ENCODE data around the gene B4GALT1.
"Not testable (repeated sequence)": the region's sequence is repeated elsewhere in the genome, so short reads cannot be mapped to it uniquely, and the experiment has no call there.

B4GALT1 gene

DNA sequence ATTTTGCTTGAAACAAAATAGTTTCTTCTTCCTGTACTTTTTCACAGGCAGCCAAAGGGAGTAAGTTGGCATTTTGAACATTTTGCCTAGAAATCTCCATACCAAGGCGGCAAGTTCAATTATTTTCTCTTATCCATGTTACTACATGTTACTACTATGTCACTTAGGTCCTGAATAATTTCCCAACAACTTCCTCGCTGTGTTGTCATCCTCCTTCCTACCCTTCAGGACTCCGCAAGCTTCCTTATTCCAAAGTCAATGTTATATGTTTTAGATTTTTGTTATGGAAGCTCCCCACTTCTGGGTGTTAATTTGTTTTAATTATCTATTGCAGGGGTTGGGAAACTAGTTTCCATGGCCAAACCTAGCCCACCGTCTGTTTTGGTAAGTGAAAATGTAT, 9.9 kb upstream of the B4GALT1 start:
- no peak for DNase-seq (ENCODE audit: low read depth in 1 of 2, low spot score in 1 of 2)
- no peak for TF ChIP-seq JUND (IDR thresholded peaks at IDR 0.05; ENCODE audit: low read depth)
- in situ Hi-C loops (cut with HindIII; ENCODE audit: low pct_unique_long_range_greater_than_20kb, low sequenced_read_pairs), result no loop called here

DNA sequence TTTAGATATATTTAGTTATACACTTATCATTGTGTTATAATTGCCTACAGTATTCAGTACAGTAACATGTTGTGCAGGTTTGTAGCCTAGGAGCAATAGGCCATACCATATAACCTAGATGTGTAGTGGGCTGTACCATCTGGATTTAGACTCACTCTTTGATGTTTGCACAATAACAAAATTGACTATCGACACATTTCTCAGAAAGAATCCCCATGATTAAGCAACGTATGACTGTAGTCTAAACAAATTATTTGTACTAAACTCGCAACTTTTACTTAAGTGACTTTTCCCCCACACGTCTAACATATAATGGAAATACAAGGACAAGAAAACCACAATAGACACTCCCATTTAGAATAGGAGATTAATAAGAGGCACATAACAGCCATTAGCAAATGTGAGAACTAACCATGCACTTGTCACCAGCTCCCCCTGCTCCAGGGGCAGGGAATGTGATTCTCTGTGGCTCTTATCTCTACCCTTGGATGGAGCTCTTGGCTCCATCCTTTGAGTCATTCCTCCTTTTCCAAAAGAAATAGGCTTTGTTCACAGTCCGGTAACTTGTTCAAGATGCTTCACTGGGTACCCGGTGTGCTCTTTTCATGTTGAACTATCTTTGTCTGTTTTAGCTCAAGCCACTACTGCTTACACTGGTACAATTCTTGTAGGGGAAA, 8.7 kb upstream of the B4GALT1 start:
- no peak for DNase-seq (ENCODE audit: low read depth in 1 of 2, low spot score in 1 of 2)
- in situ Hi-C loops (cut with HindIII; ENCODE audit: low pct_unique_long_range_greater_than_20kb, low sequenced_read_pairs), result no loop called here
- TF ChIP-seq JUND (IDR thresholded peaks at IDR 0.05; ENCODE audit: low read depth), result no peak

DNA sequence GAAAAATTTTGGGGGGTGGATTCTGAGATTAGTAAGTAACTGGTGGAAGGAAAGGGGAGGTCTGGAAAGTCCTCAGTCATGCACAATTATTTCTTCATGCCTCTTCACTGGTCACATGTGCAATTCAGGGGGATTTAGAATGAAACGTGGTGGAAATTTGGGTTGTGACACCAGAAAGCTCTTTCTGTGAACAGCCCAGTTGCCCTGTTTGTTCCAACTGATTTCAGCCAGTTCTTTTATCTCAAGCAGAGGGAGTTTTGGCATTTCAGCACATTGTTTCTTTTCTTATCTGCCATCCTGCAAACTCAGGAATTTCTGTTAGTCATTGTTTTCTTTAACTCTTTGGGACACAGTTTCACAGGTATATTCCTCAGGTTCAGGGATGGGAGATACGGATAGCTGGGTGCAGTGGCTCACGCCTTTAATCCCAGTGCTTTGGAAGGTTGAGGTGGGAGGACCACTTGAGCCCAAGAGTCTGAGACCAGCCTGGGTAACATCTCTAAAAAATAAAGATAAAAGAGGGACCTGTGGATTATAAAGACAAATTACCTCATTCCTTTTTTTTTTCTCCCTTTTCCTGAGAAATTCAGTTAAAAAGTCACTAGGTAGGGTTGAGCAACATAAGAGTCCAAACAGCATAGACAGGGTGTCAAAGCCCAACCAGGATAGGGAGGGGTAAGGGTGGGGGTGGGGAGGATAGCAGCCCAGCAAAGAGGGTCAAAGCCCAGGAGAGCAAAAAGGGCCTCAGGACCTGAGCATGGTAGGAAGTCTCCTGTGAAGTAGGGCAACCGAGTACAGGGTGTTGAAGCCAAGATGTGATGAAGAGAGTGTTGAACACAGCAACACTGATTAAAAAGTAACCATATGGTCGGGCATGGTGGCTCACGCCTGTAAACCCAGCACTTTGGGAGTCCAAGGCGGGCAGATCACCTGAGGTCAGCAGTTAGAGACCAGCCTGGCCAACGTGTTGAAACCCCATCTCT, 5.4 kb upstream of the B4GALT1 start:
- in situ Hi-C loops (cut with HindIII; ENCODE audit: low pct_unique_long_range_greater_than_20kb, low sequenced_read_pairs), result no loop called here
- TF ChIP-seq JUND (IDR thresholded peaks at IDR 0.05; ENCODE audit: low read depth), result no peak
- no peak for DNase-seq (ENCODE audit: low read depth in 1 of 2, low spot score in 1 of 2)

DNA sequence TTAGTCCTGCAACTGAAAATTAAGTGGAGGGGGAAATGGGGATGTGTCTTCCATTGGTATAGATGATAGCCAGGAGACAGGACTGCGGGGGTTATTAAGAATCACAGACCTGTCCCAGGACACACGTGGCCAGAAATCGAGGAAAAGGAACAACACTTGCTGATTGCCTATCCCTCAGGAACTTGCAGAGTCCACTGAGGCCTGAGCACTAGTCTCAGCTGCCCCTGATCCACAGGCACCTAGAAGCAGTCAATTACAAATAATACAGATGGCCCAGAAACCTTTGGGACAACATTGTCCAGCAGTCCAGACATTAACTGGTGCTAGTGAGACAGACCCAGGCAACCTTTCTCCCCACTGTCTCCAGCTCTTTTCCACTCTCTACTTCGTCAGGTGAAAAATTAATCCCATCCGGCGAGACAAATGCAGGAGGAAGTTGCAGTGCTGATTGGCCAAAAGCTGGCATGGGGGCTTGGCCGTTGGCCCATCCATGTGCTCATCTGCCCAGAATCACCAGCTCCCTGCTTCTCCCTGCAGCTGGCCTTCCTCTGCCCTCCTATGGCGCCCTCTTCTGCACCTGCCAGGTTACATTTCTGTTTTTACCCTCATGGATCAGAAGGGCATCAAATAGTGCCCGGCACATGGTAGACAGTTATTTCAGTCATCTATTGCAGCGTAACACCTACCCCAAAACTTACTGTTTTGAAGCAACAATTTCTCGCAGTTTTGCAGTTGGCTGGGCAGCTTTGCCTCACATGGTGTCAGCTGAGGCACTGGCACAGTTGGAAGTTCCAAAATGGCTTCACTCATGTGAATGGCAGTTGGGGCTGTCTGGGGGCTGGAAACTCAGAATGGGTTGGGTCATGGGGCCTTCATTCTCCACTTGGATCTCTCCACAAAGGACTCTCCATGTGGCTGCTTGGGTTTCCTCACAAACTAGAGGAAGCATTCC, 3.6 kb upstream of the B4GALT1 start:
- TF ChIP-seq JUND (IDR thresholded peaks at IDR 0.05; ENCODE audit: low read depth), result no peak
- in situ Hi-C loops (cut with HindIII; ENCODE audit: low pct_unique_long_range_greater_than_20kb, low sequenced_read_pairs), result no loop called here
- peak in 1 of 2 experiments; percentile 54 for DNase-seq (ENCODE audit: low read depth in 1 of 2, low spot score in 1 of 2)

DNA sequence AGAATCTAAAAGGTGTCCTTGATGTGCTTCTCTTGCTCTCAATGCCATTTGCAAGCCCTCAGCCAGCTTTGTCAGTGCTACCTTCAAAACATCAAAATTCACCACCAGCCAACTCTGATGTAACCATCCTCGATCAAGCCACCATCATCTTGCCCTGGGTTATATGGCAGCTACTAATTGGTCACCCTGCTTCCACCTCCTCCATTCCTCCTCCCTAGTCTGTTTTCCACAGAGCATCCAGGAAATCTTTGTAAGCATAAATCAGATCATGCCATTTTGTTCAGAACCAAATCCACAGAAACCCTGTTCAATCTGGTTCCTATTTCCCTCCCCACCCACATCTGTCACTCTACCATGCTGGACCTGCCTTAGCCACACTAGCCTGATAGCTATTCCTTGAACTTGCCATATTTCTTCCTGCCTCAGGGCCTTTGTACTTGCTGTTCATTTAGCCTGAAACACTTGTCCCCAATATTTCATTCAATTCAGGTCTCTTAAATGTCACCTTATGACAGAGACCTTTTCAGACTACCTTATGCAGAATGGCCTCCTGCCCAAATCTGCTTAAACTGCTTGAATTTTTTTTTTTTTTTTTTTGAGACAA, 1.9 kb upstream of the B4GALT1 start:
- no peak for DNase-seq (ENCODE audit: low read depth in 1 of 2, low spot score in 1 of 2)
- in situ Hi-C loops (cut with HindIII; ENCODE audit: low pct_unique_long_range_greater_than_20kb, low sequenced_read_pairs), result no loop called here
- no peak for TF ChIP-seq JUND (IDR thresholded peaks at IDR 0.05; ENCODE audit: low read depth)

DNA sequence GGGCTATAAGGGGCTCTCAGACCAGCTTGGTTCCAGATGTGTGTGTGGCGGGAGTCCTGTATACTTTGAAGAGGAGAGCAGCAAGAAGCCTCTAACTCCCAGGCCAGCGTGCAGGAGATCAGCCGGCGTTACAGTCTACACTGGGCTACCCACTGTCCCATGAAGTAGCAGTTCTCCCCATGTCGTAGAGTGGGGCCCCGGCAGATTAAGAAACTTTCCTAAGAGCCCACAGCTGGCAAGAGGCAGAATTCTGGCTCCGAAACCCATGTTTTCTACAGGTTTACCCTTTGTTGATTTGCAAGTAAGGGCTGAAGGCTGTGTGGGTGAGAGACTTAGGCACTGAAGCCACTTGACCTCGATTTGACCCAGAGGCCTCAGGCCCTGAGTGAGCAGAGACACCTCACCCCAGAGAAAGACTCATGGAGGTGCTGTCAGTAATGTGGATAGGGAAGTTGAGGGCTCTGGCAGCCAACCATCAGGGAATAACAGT, 881 bp upstream of the B4GALT1 start:
- no peak for DNase-seq (ENCODE audit: low read depth in 1 of 2, low spot score in 1 of 2)
- TF ChIP-seq JUND (IDR thresholded peaks at IDR 0.05; ENCODE audit: low read depth), result no peak
- in situ Hi-C loops (cut with HindIII; ENCODE audit: low pct_unique_long_range_greater_than_20kb, low sequenced_read_pairs), result no loop called here

DNA sequence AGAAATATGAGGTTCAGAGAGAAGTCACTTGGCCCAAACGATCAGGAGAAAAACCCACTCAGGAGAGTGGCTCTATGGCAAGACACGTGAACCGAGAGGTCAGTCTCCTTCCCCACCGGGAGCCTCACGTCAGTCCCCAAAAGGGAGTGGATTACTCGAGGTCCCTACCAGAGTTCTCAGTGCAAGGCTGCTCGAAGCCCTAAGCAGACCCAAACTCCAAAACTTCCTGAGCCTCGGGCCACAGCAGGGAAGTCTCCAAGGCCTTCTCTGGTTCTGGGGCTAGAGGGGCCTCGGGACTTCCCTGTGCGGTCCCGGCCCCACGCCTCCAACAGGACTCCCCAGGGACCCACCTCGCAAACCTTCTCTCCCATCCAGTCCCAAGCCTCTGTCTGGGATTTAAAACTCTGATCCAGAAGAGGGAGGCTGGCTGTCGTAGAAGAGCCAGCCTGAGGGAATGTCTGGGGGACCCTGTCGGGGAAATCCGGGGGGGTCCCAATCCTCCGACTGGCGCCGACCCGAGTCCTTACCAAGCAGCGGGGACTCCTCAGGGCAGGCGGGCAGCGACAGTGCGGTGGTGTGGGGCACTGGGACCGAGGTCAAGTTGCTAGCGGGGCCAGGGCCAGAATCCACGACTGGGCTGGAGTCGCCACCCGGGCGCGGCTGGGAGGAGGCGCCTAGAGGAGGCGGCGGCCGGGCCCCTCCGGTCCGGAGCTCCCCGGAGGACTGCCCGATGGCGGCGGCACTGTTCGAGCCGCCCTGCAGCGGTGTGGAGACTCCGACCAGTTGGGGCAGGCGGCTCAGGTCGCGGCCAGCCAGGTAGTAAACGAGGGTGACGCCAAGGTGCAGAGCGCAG, 679 bp downstream of the B4GALT1 start:
- in situ Hi-C loops (cut with HindIII; ENCODE audit: low pct_unique_long_range_greater_than_20kb, low sequenced_read_pairs), result no loop called here
- no peak for TF ChIP-seq JUND (IDR thresholded peaks at IDR 0.05; ENCODE audit: low read depth)
- no peak for DNase-seq (ENCODE audit: low read depth in 1 of 2, low spot score in 1 of 2)

DNA sequence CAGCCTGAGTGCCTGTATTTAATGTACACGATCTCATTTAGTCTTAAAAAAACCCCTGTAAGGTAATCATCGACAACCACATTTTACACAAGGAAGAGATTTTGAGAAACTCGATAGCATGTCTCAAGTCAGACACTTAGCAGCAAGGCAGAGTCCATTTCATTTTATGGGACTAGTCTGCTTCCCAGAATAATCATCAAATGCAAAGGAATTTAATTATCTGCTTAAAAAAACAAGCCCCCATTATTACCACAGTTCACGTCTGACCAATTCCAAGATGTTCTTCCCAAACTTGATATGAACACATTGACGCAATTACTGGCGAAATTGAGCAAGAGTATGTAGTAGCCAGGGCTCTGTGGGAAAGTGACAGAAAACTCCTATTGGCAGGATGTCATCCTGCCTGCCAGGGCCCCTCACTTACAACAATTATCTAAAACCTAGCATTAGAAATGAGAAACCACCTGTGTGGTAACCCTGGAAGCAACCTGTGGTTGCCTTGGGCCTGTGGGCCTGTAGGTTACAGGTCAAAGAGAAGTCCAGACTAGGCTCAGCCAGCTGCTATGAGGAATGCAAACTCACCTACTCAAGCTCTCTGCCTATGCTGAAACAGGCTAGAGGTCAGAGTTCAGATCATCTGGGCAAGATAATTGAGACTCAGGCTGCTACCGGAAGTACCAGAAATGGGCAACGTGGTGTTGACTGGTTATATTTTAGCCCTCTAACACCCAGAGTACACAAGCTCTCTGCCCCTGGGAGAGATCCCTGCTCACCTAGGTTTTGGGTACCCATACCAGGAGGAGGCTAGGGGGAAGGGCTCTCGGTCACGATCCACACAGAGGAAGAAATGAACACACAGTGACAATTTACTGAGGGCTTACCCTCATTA, 1.6 kb downstream of the B4GALT1 start:
- TF ChIP-seq JUND (IDR thresholded peaks at IDR 0.05; ENCODE audit: low read depth), result no peak
- in situ Hi-C loops (cut with HindIII; ENCODE audit: low pct_unique_long_range_greater_than_20kb, low sequenced_read_pairs), result no loop called here
- DNase-seq (ENCODE audit: low read depth in 1 of 2, low spot score in 1 of 2), result peak in 1 of 2 experiments; percentile 92

DNA sequence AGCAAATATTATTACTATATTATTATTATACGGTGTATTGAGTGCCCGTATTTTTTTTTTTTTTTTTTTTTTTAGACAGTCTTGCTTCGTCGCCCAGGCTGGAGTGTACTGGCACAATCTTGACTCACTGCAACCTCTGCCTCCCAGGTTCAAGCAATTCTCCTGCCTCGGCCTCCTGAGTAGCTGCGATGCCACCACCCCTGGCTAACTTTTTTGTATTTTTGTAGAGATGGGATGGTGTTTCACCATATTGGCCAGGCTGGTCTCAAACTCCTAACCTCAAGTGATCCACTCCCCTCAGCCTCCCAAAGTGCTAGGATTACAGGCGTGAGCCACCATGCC, 2.2 kb downstream of the B4GALT1 start:
- DNase-seq (ENCODE audit: low read depth in 1 of 2, low spot score in 1 of 2); in situ Hi-C loops (cut with HindIII; ENCODE audit: low pct_unique_long_range_greater_than_20kb, low sequenced_read_pairs): not testable (repeated sequence)

DNA sequence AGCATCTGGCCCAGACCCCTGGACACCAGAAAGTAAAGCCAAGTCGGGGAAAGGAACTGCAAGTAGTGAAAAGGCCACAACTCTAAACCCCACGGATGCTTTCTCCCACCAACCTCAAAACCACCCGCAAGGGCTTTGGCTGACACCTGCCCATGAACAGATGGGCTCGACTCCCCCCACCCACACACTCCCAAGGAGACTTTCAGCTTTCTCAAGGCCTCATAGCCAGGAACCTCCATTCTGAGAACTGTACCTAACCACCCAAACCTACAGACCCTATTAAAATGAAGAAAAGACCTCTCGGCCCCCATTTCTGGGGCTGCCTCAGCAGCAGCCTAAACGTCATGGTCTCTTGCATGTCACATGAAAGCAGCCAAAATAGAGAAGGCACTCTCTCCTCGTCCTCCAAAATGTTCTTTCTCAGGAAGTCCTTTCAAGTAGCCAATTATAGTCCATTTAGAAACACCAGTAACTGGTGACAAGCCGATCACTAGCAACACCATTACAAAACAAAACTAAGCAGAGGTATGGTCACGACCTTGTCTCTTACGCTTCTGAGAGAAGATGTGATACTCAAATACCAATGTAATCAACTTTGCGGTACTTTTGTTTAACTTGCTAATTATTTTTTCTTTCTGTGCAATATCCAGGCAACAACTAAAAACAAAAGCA, 2.9 kb downstream of the B4GALT1 start:
- no peak for DNase-seq (ENCODE audit: low read depth in 1 of 2, low spot score in 1 of 2)
- no peak for TF ChIP-seq JUND (IDR thresholded peaks at IDR 0.05; ENCODE audit: low read depth)
- in situ Hi-C loops (cut with HindIII; ENCODE audit: low pct_unique_long_range_greater_than_20kb, low sequenced_read_pairs), result no loop called here

All from T47D (cell line).